H9 (cell line): Measurements from ENCODE around the gene TNFAIP3. TPM values are rescaled to one million over a fixed set of nuclear protein-coding genes. Genes with fewer than 3 reads are reported as not detected.

Source experiments
- DNase-seq: peaks from one replicate; pipeline ENCODE4 v3.0.0-alpha.2; 2017
- H2AFZ ChIP-seq: one replicate; pipeline ENCODE4 v1.6.1; 2013; ENCODE audit warnings: mild to moderate bottlenecking, low read length, control low read depth, moderate library complexity
- H2AK5ac ChIP-seq: 2 replicates; pipeline ENCODE4 v1.6.1; 2013; ENCODE audit warnings: low read length, control low read depth, mixed read lengths; ENCODE audit not compliant: insufficient read length
- H2BK120ac ChIP-seq: one replicate; pipeline ENCODE4 v1.6.1; 2013; ENCODE audit warnings: low read depth, mild to moderate bottlenecking, low read length, control low read depth, inconsistent platforms; ENCODE audit not compliant: poor library complexity, severe bottlenecking
- H2BK12ac ChIP-seq: 2 replicates; pipeline ENCODE4 v1.6.1; 2013; ENCODE audit warnings: low read length, control low read depth, mixed read lengths, low read depth; ENCODE audit not compliant: insufficient read length
- H2BK15ac ChIP-seq: 2 replicates; pipeline ENCODE4 v1.6.1; 2013; ENCODE audit warnings: low read depth, low read length, control low read depth
- H2BK20ac ChIP-seq: one replicate; pipeline ENCODE4 v1.6.1; 2013; ENCODE audit warnings: low read depth, mild to moderate bottlenecking, low read length, control low read depth, inconsistent platforms; ENCODE audit not compliant: poor library complexity, severe bottlenecking
- H2BK5ac ChIP-seq: 2 replicates; pipeline ENCODE4 v1.6.1; 2013; ENCODE audit warnings: low read length, control low read depth, mixed read lengths; ENCODE audit not compliant: insufficient read length
- H3K14ac ChIP-seq: 2 replicates; pipeline ENCODE4 v1.6.1; 2013; ENCODE audit warnings: low read length, control low read depth; ENCODE audit not compliant: insufficient read depth
- H3K18ac ChIP-seq: 2 replicates; pipeline ENCODE4 v1.6.1; 2013; ENCODE audit warnings: low read depth, mild to moderate bottlenecking, mixed read lengths, low read length, control low read depth; ENCODE audit not compliant: insufficient read length
- H3K23ac ChIP-seq: 2 replicates; pipeline ENCODE4 v1.6.1; 2013; ENCODE audit warnings: low read length, control low read depth, mixed read lengths, low read depth; ENCODE audit not compliant: insufficient read length
- H3K23me2 ChIP-seq: 2 replicates; pipeline ENCODE4 v1.6.1; 2013; ENCODE audit warnings: low read depth, mild to moderate bottlenecking, mixed read lengths, low read length, control low read depth; ENCODE audit not compliant: insufficient read length, poor library complexity, severe bottlenecking
- H3K27ac ChIP-seq: 2 replicates; pipeline ENCODE4 v1.5.1; 2013; ENCODE audit warnings: low read length, control low read depth, mixed read lengths, low read depth; ENCODE audit not compliant: insufficient read length
- H3K27me3 ChIP-seq: 2 replicates; pipeline ENCODE4 v1.6.1; 2013; ENCODE audit warnings: low read length, control low read depth, inconsistent platforms; ENCODE audit not compliant: insufficient read depth
- H3K4ac ChIP-seq: 2 replicates; pipeline ENCODE4 v1.6.1; 2013; ENCODE audit warnings: low read depth, mild to moderate bottlenecking, control low read depth, inconsistent platforms, low read length, moderate library complexity
- H3K4me1 ChIP-seq: 2 replicates; pipeline ENCODE4 v1.6.1; 2013; ENCODE audit warnings: low read length, control low read depth, inconsistent platforms; ENCODE audit not compliant: insufficient read depth
- H3K4me2 ChIP-seq: 2 replicates; pipeline ENCODE4 v1.6.1; 2013; ENCODE audit warnings: low read length, control low read depth, mixed read lengths; ENCODE audit not compliant: insufficient read length, insufficient read depth
- H3K56ac ChIP-seq: 2 replicates; pipeline ENCODE4 v1.6.1; 2013; ENCODE audit warnings: low read depth, mild to moderate bottlenecking, mixed read lengths, low read length, control low read depth; ENCODE audit not compliant: insufficient read length
- H3K79me1 ChIP-seq: 2 replicates; pipeline ENCODE4 v1.6.1; 2013; ENCODE audit warnings: low read depth, mild to moderate bottlenecking, moderate library complexity, low read length, control low read depth, inconsistent platforms; ENCODE audit not compliant: insufficient read depth, poor library complexity, severe bottlenecking
- H3K79me2 ChIP-seq: 2 replicates; pipeline ENCODE4 v1.6.1; 2013; ENCODE audit warnings: low read length, control low read depth, inconsistent platforms; ENCODE audit not compliant: insufficient read depth
- H3K9ac ChIP-seq: 2 replicates; pipeline ENCODE4 v1.6.1; 2013; ENCODE audit warnings: low read length, control low read depth, mixed read lengths; ENCODE audit not compliant: insufficient read length; ENCODE audit errors: extremely low read depth
- H3K9me3 ChIP-seq: one replicate; pipeline ENCODE4 v1.6.1; 2013; ENCODE audit warnings: low read depth, low read length, inconsistent platforms; ENCODE audit not compliant: control insufficient read depth
- H3T11ph ChIP-seq: one replicate; pipeline ENCODE4 v1.6.1; 2013; ENCODE audit warnings: mild to moderate bottlenecking, low read length, control low read depth, inconsistent platforms
- H4K20me1 ChIP-seq: one replicate; pipeline ENCODE4 v1.6.1; 2013; ENCODE audit not compliant: control insufficient read depth, insufficient read length, insufficient read depth
- H4K5ac ChIP-seq: 2 replicates; pipeline ENCODE4 v1.6.1; 2013; ENCODE audit warnings: low read depth, mild to moderate bottlenecking, mixed read lengths, low read length, control low read depth; ENCODE audit not compliant: insufficient read length
- H4K8ac ChIP-seq: replicated peaks from 2 replicates; pipeline ENCODE4 v1.6.1; 2013; ENCODE audit warnings: low read length, control low read depth, mixed read lengths, low read depth; ENCODE audit not compliant: insufficient read length
- H4K91ac ChIP-seq: 2 replicates; pipeline ENCODE4 v1.6.1; 2013; ENCODE audit warnings: low read depth, mild to moderate bottlenecking, moderate library complexity, mixed read lengths, low read length, control low read depth; ENCODE audit not compliant: insufficient read length
- H3K27ac Mint-ChIP-seq, 3 experiments: 2 replicates in 2 of 3; 3 replicates in 1 of 3; pipeline ENCODE4 v1.8.0; 2020 to 2021; ENCODE audit warnings: mixed read lengths in 3 of 3, mild to moderate bottlenecking in 1 of 3, moderate library complexity in 1 of 3
- H3K27me3 Mint-ChIP-seq: 2 replicates; pipeline ENCODE4 v1.8.0; 2021; ENCODE audit warnings: low read depth, mild to moderate bottlenecking, moderate library complexity, mixed read lengths
- H3K36me3 Mint-ChIP-seq, 3 experiments: 2 replicates in 2 of 3; 3 replicates in 1 of 3; pipeline ENCODE4 v1.8.0; 2020 to 2021; ENCODE audit warnings: low read depth in 3 of 3, mixed read lengths in 3 of 3; ENCODE audit not compliant: insufficient read depth in 1 of 3
- H3K4me1 Mint-ChIP-seq, 2 experiments: 2 replicates each; pipeline ENCODE4 v1.8.0; 2020; ENCODE audit warnings: mixed read lengths in 2 of 2
- H3K4me3 Mint-ChIP-seq, 2 experiments: 2 replicates in 1 of 2; 3 replicates in 1 of 2; pipeline ENCODE4 v1.8.0; 2020 to 2021; ENCODE audit warnings: mild to moderate bottlenecking in 2 of 2, mixed read lengths in 2 of 2, moderate library complexity in 1 of 2
- H3K9me3 Mint-ChIP-seq, 2 experiments: 2 replicates in 1 of 2; 3 replicates in 1 of 2; pipeline ENCODE4 v1.8.0; 2020; ENCODE audit warnings: mild to moderate bottlenecking in 2 of 2, mixed read lengths in 2 of 2, moderate library complexity in 1 of 2
- CTCF ChIP-seq: fragments of 200-600 bp; sonication (generic); conservative IDR thresholded peaks from 3 replicates; pipeline ENCODE4 v1.8.0; 2021; ENCODE audit warnings: antibody characterized with exemption, mild to moderate bottlenecking
- WGBS: extraction: QIAGEN DNeasy Blood & Tissue Kit; methylation state at CpG from one replicate; pipeline ENCODE4 v1.1.7; 2013; ENCODE audit warnings: missing lambda C conversion rate, low lambda C conversion rate, mixed read lengths; ENCODE audit not compliant: insufficient read length; ENCODE audit errors: extremely low coverage; 5-methylcytosine and 5-hydroxymethylcytosine counted together
- total RNA-seq: library from RNA; stranded (reverse); gene quantifications from 2 replicates; pipeline ENCODE4 v1.2.1, GENCODE V29; 2021

The TNFAIP3 gene
- total RNA-seq, 1 experiment from 2014 or later, result 3.7 TPM

GRCh38 chr6:137928286-137928685 is 61.2 kb downstream of the TNFAIP3 start:
- Histone ChIP-seq H3K4me1 (peaks cover 8% of the 10 kb centered on the region; the same call in 1 of the 2 replicates), H4K8ac (no peak overlapping the region), H4K5ac (no peak overlapping the region), H3T11ph (no peak overlapping the region), H4K91ac (no peak overlapping the region), H4K20me1 (no peaks in the 10 kb centered on the region), H3K9me3 (no peaks in the 10 kb centered on the region), H2BK5ac (no peak overlapping the region), H3K9ac (no peak overlapping the region), H2BK15ac (no peak overlapping the region), H2AK5ac (no peak overlapping the region), H3K27me3 (no peaks in the 10 kb centered on the region), H3K23me2 (no peaks in the 10 kb centered on the region), H3K4ac (no peak overlapping the region), H3K23ac (no peak overlapping the region), H3K14ac (no peak overlapping the region), H3K56ac (no peak overlapping the region), H2AFZ (no peak overlapping the region), H3K4me2 (no peak overlapping the region), H3K79me2 (no peaks in the 10 kb centered on the region), H3K27ac (no peak overlapping the region), H3K18ac (no peak overlapping the region), H2BK120ac (no peak overlapping the region), H2BK20ac (no peak overlapping the region), H3K79me1 (no peaks in the 10 kb centered on the region), H2BK12ac (no peak overlapping the region)
- peaks cover 28 to 32% of the 10 kb centered on the region in 2 experiments for H3K4me1 Mint-ChIP-seq
- H3K27me3 Mint-ChIP-seq, result peaks cover 6% of the 10 kb centered on the region
- H3K4me3 Mint-ChIP-seq, result no peak overlapping the region
- no peaks in the 10 kb centered on the region for H3K36me3 Mint-ChIP-seq
- H3K9me3 Mint-ChIP-seq, result no peaks in the 10 kb centered on the region
- TF ChIP-seq CTCF, result no peak
- no CpG with 5 or more reads among the region's 2 CpGs for WGBS
- H3K27ac Mint-ChIP-seq, result no peak overlapping the region
- no peak for DNase-seq
